H1 (cell line): ENCODE data around the gene KMT5B. TPM values are rescaled to one million over a fixed set of nuclear protein-coding genes. Genes with fewer than 3 reads are reported as not detected.
A peak's percentile ranks its signal among the peaks of the same experiment; 100 is the strongest.

Experiments used
- CTCF ChIA-PET: fragments of 300-600 bp; sonication (Branson Sonifier 250); formaldehyde crosslinking; loops from one replicate; lab custom pipeline; 2021; ENCODE audit not compliant: partially characterized antibody; lab: Charles Lee
- POLR2A ChIA-PET: fragments of 300-600 bp; sonication (Branson Sonifier 250); formaldehyde crosslinking; loops from one replicate; lab custom pipeline; 2021; ENCODE audit warnings: inconsistent platforms; ENCODE audit not compliant: partially characterized antibody; lab: Charles Lee
- DNase-seq, 2 experiments: peaks; one replicate each; pipeline versions ENCODE4 v3.0.0 to v3.0.0-alpha.2; 2010 to 2022; ENCODE audit warnings: low spot score in 2 of 2, low read depth in 1 of 2, mixed read lengths in 1 of 2
- FAIRE-seq: peaks from 2 replicates; lab custom pipeline; 2011; peaks lifted over from hg19 to GRCh38; lab: Jason Lieb, UNC
- H2AFZ ChIP-seq: 2 replicates; pipeline ENCODE4 v1.8.1; 2012; ENCODE audit warnings: low read length, inconsistent platforms
- H2AK5ac ChIP-seq: 2 replicates; pipeline ENCODE4 v1.6.1; 2013; ENCODE audit warnings: low read depth, low read length
- H2BK120ac ChIP-seq: replicated peaks from 2 replicates; pipeline ENCODE3; 2013; ENCODE audit warnings: low read depth, low read length, inconsistent platforms
- H2BK12ac ChIP-seq: 2 replicates; pipeline ENCODE4 v1.6.1; 2013; ENCODE audit warnings: low read depth, low read length
- H2BK15ac ChIP-seq: 2 replicates; pipeline ENCODE4 v1.6.1; 2013; ENCODE audit warnings: low read length
- H2BK20ac ChIP-seq: 2 replicates; pipeline ENCODE4 v1.6.1; 2013; ENCODE audit warnings: low read length
- H2BK5ac ChIP-seq: 2 replicates; pipeline ENCODE4 v1.6.1; 2013; ENCODE audit warnings: low read depth, low read length
- H3K14ac ChIP-seq: 2 replicates; pipeline ENCODE4 v1.6.1; 2013; ENCODE audit warnings: inconsistent platforms; ENCODE audit not compliant: insufficient read length
- H3K18ac ChIP-seq: 2 replicates; pipeline ENCODE4 v1.6.1; 2013; ENCODE audit warnings: low read length; ENCODE audit errors: extremely low read depth
- H3K23ac ChIP-seq: 2 replicates; pipeline ENCODE4 v1.6.1; 2013; ENCODE audit warnings: inconsistent platforms; ENCODE audit not compliant: insufficient read length
- H3K23me2 ChIP-seq: 2 replicates; pipeline ENCODE4 v1.6.1; 2013; ENCODE audit warnings: low read depth, low read length
- H3K27ac ChIP-seq: 2 replicates; pipeline ENCODE4 v1.6.1; 2011; ENCODE audit warnings: low read depth, low read length, inconsistent platforms
- H3K27me3 ChIP-seq, 4 experiments: replicated peaks in 1 of 4; 1 replicate in 1 of 4; 2 replicates in 3 of 4; pipeline versions ENCODE4 v1.6.1 to v1.8.1; 2011 to 2013; ENCODE audit warnings: low read length in 3 of 4, mild to moderate bottlenecking in 3 of 4, inconsistent platforms in 2 of 4, mixed read lengths in 2 of 4, moderate library complexity in 1 of 4; ENCODE audit not compliant: control insufficient read depth in 3 of 4, insufficient read depth in 3 of 4; ENCODE audit errors: extremely low read depth in 1 of 4
- H3K36me3 ChIP-seq, 4 experiments: 2 replicates each; pipeline versions ENCODE4 v1.6.1 to v1.8.1; 2011 to 2013; ENCODE audit warnings: mild to moderate bottlenecking in 4 of 4, low read length in 3 of 4, moderate library complexity in 2 of 4, control low read depth in 1 of 4, inconsistent platforms in 1 of 4; ENCODE audit not compliant: insufficient read depth in 4 of 4, control insufficient read depth in 2 of 4
- H3K4ac ChIP-seq: replicated peaks from 2 replicates; pipeline ENCODE3; 2013; ENCODE audit warnings: low read length, low read depth, mixed read lengths, inconsistent platforms; ENCODE audit not compliant: insufficient read length
- H3K4me1 ChIP-seq, 4 experiments: replicated peaks in 1 of 4; 1 replicate in 1 of 4; 2 replicates in 3 of 4; pipeline versions ENCODE4 v1.6.1 to v1.8.1; 2011 to 2013; ENCODE audit warnings: low read length in 3 of 4, inconsistent platforms in 2 of 4, mixed read lengths in 1 of 4; ENCODE audit not compliant: insufficient read depth in 4 of 4, control insufficient read depth in 3 of 4
- H3K4me2 ChIP-seq, 2 experiments: 2 replicates each; pipeline versions ENCODE4 v1.6.1 to v1.8.1; 2011 to 2013; ENCODE audit warnings: low read depth in 2 of 2, low read length in 2 of 2, control low read depth in 1 of 2, inconsistent platforms in 1 of 2, mild to moderate bottlenecking in 1 of 2; ENCODE audit not compliant: insufficient read depth in 1 of 2
- H3K4me3 ChIP-seq, 4 experiments: fragments of 200-600, 300-600 bp in 1 of 4; sonication (generic), shearing (Covaris generic), sonication (Bioruptor Twin) in 1 of 4; 2 replicates each; pipeline versions ENCODE4 v1.5.1 to v1.8.1; 2011 to 2016; ENCODE audit warnings: low read length in 4 of 4, low read depth in 3 of 4, control low read depth in 2 of 4, inconsistent platforms in 2 of 4, mild to moderate bottlenecking in 2 of 4, mixed read lengths in 1 of 4, moderate library complexity in 1 of 4; ENCODE audit not compliant: insufficient read depth in 2 of 4; ENCODE audit errors: extremely low read depth in 1 of 4
- H3K56ac ChIP-seq: replicated peaks from 2 replicates; pipeline ENCODE3; 2013; ENCODE audit warnings: low read depth, mild to moderate bottlenecking, mixed read lengths, low read length, inconsistent platforms; ENCODE audit not compliant: insufficient read length
- H3K79me1 ChIP-seq: 2 replicates; pipeline ENCODE4 v1.6.1; 2013; ENCODE audit warnings: low read depth, low read length, control low read depth
- H3K79me2 ChIP-seq, 2 experiments: 2 replicates each; pipeline versions ENCODE4 v1.6.1 to v1.8.1; 2012 to 2013; ENCODE audit warnings: low read length in 2 of 2, mild to moderate bottlenecking in 2 of 2, inconsistent platforms in 1 of 2; ENCODE audit not compliant: insufficient read depth in 2 of 2, control insufficient read depth in 1 of 2
- H3K9ac ChIP-seq, 4 experiments: replicated peaks in 1 of 4; 1 replicate in 1 of 4; 2 replicates in 3 of 4; pipeline versions ENCODE4 v1.6.1 to v1.8.1; 2011 to 2013; ENCODE audit warnings: low read depth in 3 of 4, low read length in 3 of 4, control low read depth in 2 of 4, mild to moderate bottlenecking in 2 of 4, moderate library complexity in 2 of 4, inconsistent platforms in 1 of 4; ENCODE audit errors: extremely low read depth in 1 of 4
- H3K9me3 ChIP-seq, 2 experiments: 2 replicates each; pipeline versions ENCODE4 v1.6.1 to v1.8.1; 2012 to 2013; ENCODE audit warnings: mild to moderate bottlenecking in 2 of 2, moderate library complexity in 2 of 2, control low read depth in 1 of 2, inconsistent platforms in 1 of 2, low read depth in 1 of 2, low read length in 1 of 2, mixed read lengths in 1 of 2; ENCODE audit not compliant: insufficient read depth in 2 of 2
- H4K20me1 ChIP-seq, 2 experiments: replicated peaks in 1 of 2; 2 replicates each; pipeline versions ENCODE3 to v1.8.1; 2011 to 2013; ENCODE audit warnings: inconsistent platforms in 2 of 2, low read length in 2 of 2, mild to moderate bottlenecking in 1 of 2; ENCODE audit not compliant: insufficient read depth in 2 of 2, control insufficient read depth in 1 of 2
- H4K5ac ChIP-seq: 2 replicates; pipeline ENCODE4 v1.6.1; 2013; ENCODE audit warnings: low read length, low read depth, mixed read lengths, inconsistent platforms; ENCODE audit not compliant: insufficient read length
- H4K8ac ChIP-seq: 2 replicates; pipeline ENCODE4 v1.8.0; 2013; ENCODE audit warnings: mild to moderate bottlenecking, moderate library complexity, low read length, inconsistent platforms; ENCODE audit not compliant: insufficient read depth; ENCODE audit errors: extremely low read depth
- H4K91ac ChIP-seq: replicated peaks from 2 replicates; pipeline ENCODE3; 2013; ENCODE audit warnings: low read length, mixed read lengths, inconsistent platforms; ENCODE audit not compliant: insufficient read length
- CHD2 ChIP-seq: IDR thresholded peaks from 2 replicates; pipeline ENCODE4 v1.6.1; 2012; ENCODE audit warnings: low read length, improper control_type of control experiment
- E2F6 ChIP-seq: IDR thresholded peaks from 2 replicates; pipeline ENCODE4 v1.6.1; 2012; ENCODE audit warnings: inconsistent platforms
- EGR1 ChIP-seq: IDR thresholded peaks from 2 replicates; pipeline ENCODE4 v1.6.1; 2011; ENCODE audit warnings: low read depth, low read length, borderline replicate concordance
- JUND ChIP-seq: IDR thresholded peaks from 2 replicates; pipeline ENCODE4 v1.6.1; 2011; ENCODE audit warnings: mild to moderate bottlenecking, improper control_type of control experiment, low read length
- NRF1 ChIP-seq: IDR thresholded peaks from 2 replicates; pipeline ENCODE4 v1.6.1; 2011; ENCODE audit warnings: mild to moderate bottlenecking, low read depth, low read length, improper control_type of control experiment
- RXRA ChIP-seq: IDR thresholded peaks from 2 replicates; pipeline ENCODE4 v1.6.1; 2011; ENCODE audit warnings: low read depth, mild to moderate bottlenecking, low read length, moderate library complexity; ENCODE audit not compliant: insufficient read depth
- SAP30 ChIP-seq: fragments of 300-600 bp; sonication (generic); IDR thresholded peaks from 2 replicates; pipeline ENCODE4 v1.7.1; 2012; ENCODE audit warnings: low read length, moderate library complexity, mild to moderate bottlenecking, inconsistent platforms; ENCODE audit not compliant: insufficient read depth, insufficient replicate concordance
- WGBS, 2 experiments: shearing (Covaris generic) in 1 of 2; methylation state at CpG; one replicate each; pipeline versions ENCODE4 v1.1.6 to v1.1.7; 2013 to 2015; ENCODE audit warnings: low lambda C conversion rate in 2 of 2, mixed read lengths in 2 of 2, inconsistent platforms in 1 of 2, low coverage in 1 of 2, missing lambda C conversion rate in 1 of 2; ENCODE audit not compliant: insufficient replicate concordance in 2 of 2, insufficient coverage in 1 of 2, insufficient read length in 1 of 2; ENCODE audit errors: extremely low coverage in 1 of 2, missing lambda C conversion rate in 1 of 2; 5-methylcytosine and 5-hydroxymethylcytosine counted together
- polyA plus RNA-seq, 7 experiments: library from polyadenylated mRNA; depleted of rRNA in 3 of 7; stranded (reverse) in 5 of 7; unstranded in 2 of 7; fragments of >200 nt in 5 of 7; fragments of 200-250 nt in 2 of 7; gene quantifications; 1 replicate in 5 of 7; 2 replicates in 1 of 7; 4 replicates in 1 of 7; pipeline versions ENCODE4 v1.2.1 to v1.2.3, GENCODE V29; 2011 to 2013; ENCODE audit warnings: missing spikeins in 2 of 7, mixed read lengths in 2 of 7
- total RNA-seq: library from RNA; stranded (reverse); fragmentation: NEBNext Ultra II Directional; extraction: Animal tissue kit (Norgen Biotek cat#: 25700); gene quantifications from 2 replicates; pipeline ENCODE4 v1.2.1, GENCODE V29; 2021
- TF ChIP-seq, protein P1 (sequence below): IDR thresholded peaks from 2 replicates; pipeline ENCODE4 v1.6.1; 2011; ENCODE audit warnings: low read depth, mild to moderate bottlenecking, low read length; ENCODE audit not compliant: insufficient read depth
- TF ChIP-seq, protein P2 (sequence below): IDR thresholded peaks from 2 replicates; pipeline ENCODE4 v1.6.1; 2011; ENCODE audit warnings: low read length, improper control_type of control experiment

Gene KMT5B
- total and polyA plus RNA-seq, 2 of the 8 experiments (the other 6 are each of a cell fraction or from before 2014, with no cell fraction given) = 11.0 to 40.8 TPM

GRCh38 chr11:68212421-68213134, 518 bp downstream of the KMT5B start:
- peak overlapping the region; percentile 32; the same call in 1 of the 2 replicates for H2AK5ac ChIP-seq
- DNase-seq (peak in 1 of 2 experiments; percentile 68), FAIRE-seq (no peak)
- peak overlapping the region; percentile 94 for H3K4ac ChIP-seq
- peak overlapping the region; percentile 19 for H3K14ac ChIP-seq
- peaks cover 10% of the 10 kb centered on the region; the same call in 1 of the 2 replicates for H3K23me2 ChIP-seq
- peaks cover 6% of the 10 kb centered on the region; the same call in 1 of the 2 replicates for H3K79me1 ChIP-seq
- H2BK12ac ChIP-seq = no peak overlapping the region
- H3K18ac ChIP-seq = peak overlapping the region; percentile 80
- H2BK15ac ChIP-seq = no peak overlapping the region
- peak overlapping the region; percentile 81 to 87 for H3K4me2 ChIP-seq
- CTCF ChIA-PET = no interaction called here
- H3K23ac ChIP-seq = no peak overlapping the region
- no peak overlapping the region; the same call in 1 of the 2 replicates for H2AFZ ChIP-seq
- H3K9ac ChIP-seq = peak overlapping the region; percentile 76 to 99 (median 90)
- peak overlapping the region; percentile 63; the same call in 1 of the 2 replicates for H3K27ac ChIP-seq
- H2BK5ac ChIP-seq = peak overlapping the region; percentile 86
- H3K4me3 ChIP-seq = peak overlapping the region; percentile 71 to 99 (median 90)
- H3K4me1 ChIP-seq = peaks cover 4 to 20% (median 10%) of the 10 kb centered on the region in 4 experiments
- no peak overlapping the region for H2BK20ac ChIP-seq
- H3K36me3 ChIP-seq = no peaks in the 10 kb centered on the region
- H3K27me3 ChIP-seq = peaks cover 0 to 2% (median 0%) of the 10 kb centered on the region in 4 experiments; a peak in 2 of 7 replicates
- H4K20me1 ChIP-seq = peaks cover 8 to 12% of the 10 kb centered on the region in 2 experiments
- H3K9me3 ChIP-seq = no peaks in the 10 kb centered on the region
- 5% methylated on average over 14 of the region's 80 CpGs; no CpG with 5 or more reads in 1 of the 2 experiments for WGBS, 2 experiments
- H3K79me2 ChIP-seq = peaks cover 31 to 48% of the 10 kb centered on the region in 2 experiments
- peak overlapping the region; percentile 69 for H4K5ac ChIP-seq
- H4K91ac ChIP-seq = peak overlapping the region; percentile 48
- peak overlapping the region; percentile 99 for H4K8ac ChIP-seq
- H3K56ac ChIP-seq = peak overlapping the region; percentile 32
- POLR2A ChIA-PET = interaction anchor here (0.6 to 2.2 kb wide), 4 partner anchors 9 to 183 kb away, joined by 3 to 6 read pairs (median 3); no protein-coding TSS in a partner anchor
- H2BK120ac ChIP-seq = no peak overlapping the region
- TF ChIP-seq, protein P1, sequence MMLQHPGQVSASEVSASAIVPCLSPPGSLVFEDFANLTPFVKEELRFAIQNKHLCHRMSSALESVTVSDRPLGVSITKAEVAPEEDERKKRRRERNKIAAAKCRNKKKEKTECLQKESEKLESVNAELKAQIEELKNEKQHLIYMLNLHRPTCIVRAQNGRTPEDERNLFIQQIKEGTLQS = no peak
- TF ChIP-seq NRF1 = no peak
- no peak for TF ChIP-seq JUND
- TF ChIP-seq SAP30 = no peak
- TF ChIP-seq, protein P2, sequence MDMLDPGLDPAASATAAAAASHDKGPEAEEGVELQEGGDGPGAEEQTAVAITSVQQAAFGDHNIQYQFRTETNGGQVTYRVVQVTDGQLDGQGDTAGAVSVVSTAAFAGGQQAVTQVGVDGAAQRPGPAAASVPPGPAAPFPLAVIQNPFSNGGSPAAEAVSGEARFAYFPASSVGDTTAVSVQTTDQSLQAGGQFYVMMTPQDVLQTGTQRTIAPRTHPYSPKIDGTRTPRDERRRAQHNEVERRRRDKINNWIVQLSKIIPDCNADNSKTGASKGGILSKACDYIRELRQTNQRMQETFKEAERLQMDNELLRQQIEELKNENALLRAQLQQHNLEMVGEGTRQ = no peak
- no peak for TF ChIP-seq RXRA
- TF ChIP-seq EGR1 = no peak
- TF ChIP-seq E2F6 = no peak
- TF ChIP-seq CHD2 = no peak
